Astrocyte (in vitro differentiated cells and primary cell): ENCODE data around the gene CFAP74. TPM values are rescaled to one million over a fixed set of nuclear protein-coding genes. Genes with fewer than 3 reads are reported as not detected.

ENCODE experiments used
- DNase-seq: peaks from one replicate; pipeline ENCODE4 v3.0.0-alpha.2; 2010; ENCODE audit warnings: low read depth
- FAIRE-seq: peaks from 2 replicates; lab custom pipeline; 2011; peaks lifted over from hg19 to GRCh38; lab: Jason Lieb, UNC
- H2AFZ ChIP-seq: 2 replicates; pipeline ENCODE4 v1.6.0; 2012; ENCODE audit warnings: low read depth, low read length, inconsistent platforms
- H3K27ac ChIP-seq: 2 replicates; pipeline ENCODE4 v1.5.1; 2011; ENCODE audit warnings: low read depth, low read length, inconsistent platforms
- H3K27me3 ChIP-seq: 2 replicates; pipeline ENCODE4 v1.6.0; 2011; ENCODE audit warnings: low read length, inconsistent platforms; ENCODE audit not compliant: insufficient read depth
- H3K36me3 ChIP-seq: 2 replicates; pipeline ENCODE4 v1.5.1; 2011; ENCODE audit warnings: low read length, inconsistent platforms; ENCODE audit not compliant: insufficient read depth
- H3K4me1 ChIP-seq: 2 replicates; pipeline ENCODE4 v1.5.1; 2011; ENCODE audit warnings: low read length, inconsistent platforms; ENCODE audit not compliant: insufficient read depth
- H3K4me2 ChIP-seq: 2 replicates; pipeline ENCODE4 v1.6.0; 2012; ENCODE audit warnings: low read length, inconsistent platforms
- H3K4me3 ChIP-seq: 2 replicates; pipeline ENCODE4 v1.5.1; 2011; ENCODE audit warnings: low read depth, mild to moderate bottlenecking, low read length, inconsistent platforms; ENCODE audit not compliant: insufficient read depth
- H3K79me2 ChIP-seq: 2 replicates; pipeline ENCODE4 v1.6.0; 2012; ENCODE audit warnings: mild to moderate bottlenecking, low read length, inconsistent platforms; ENCODE audit not compliant: insufficient read depth
- H3K9ac ChIP-seq: 2 replicates; pipeline ENCODE4 v1.6.0; 2012; ENCODE audit warnings: mild to moderate bottlenecking, low read length, inconsistent platforms
- H3K9me3 ChIP-seq: 2 replicates; pipeline ENCODE4 v1.5.1; 2012; ENCODE audit warnings: low read depth, mild to moderate bottlenecking, low read length, inconsistent platforms; ENCODE audit not compliant: insufficient read depth
- H4K20me1 ChIP-seq: 2 replicates; pipeline ENCODE4 v1.6.0; 2012; ENCODE audit warnings: low read length, inconsistent platforms; ENCODE audit not compliant: insufficient read depth
- H3K27ac Mint-ChIP-seq: one replicate; pipeline ENCODE4 v1.8.0; 2021; ENCODE audit warnings: mild to moderate bottlenecking, mixed read lengths; ENCODE audit not compliant: unreplicated experiment
- H3K27me3 Mint-ChIP-seq: one replicate; pipeline ENCODE4 v1.8.0; 2021; ENCODE audit warnings: low read depth, mixed read lengths; ENCODE audit not compliant: unreplicated experiment
- H3K36me3 Mint-ChIP-seq: one replicate; pipeline ENCODE4 v1.8.0; 2021; ENCODE audit warnings: low read depth, mixed read lengths; ENCODE audit not compliant: unreplicated experiment
- H3K4me1 Mint-ChIP-seq: one replicate; pipeline ENCODE4 v1.8.0; 2021; ENCODE audit warnings: low read depth, mixed read lengths; ENCODE audit not compliant: unreplicated experiment
- H3K4me3 Mint-ChIP-seq: one replicate; pipeline ENCODE4 v1.8.0; 2021; ENCODE audit warnings: mild to moderate bottlenecking, moderate library complexity, mixed read lengths; ENCODE audit not compliant: unreplicated experiment
- H3K9me3 Mint-ChIP-seq: one replicate; pipeline ENCODE4 v1.8.0; 2021; ENCODE audit warnings: mild to moderate bottlenecking, mixed read lengths; ENCODE audit not compliant: unreplicated experiment
- CTCF ChIP-seq: IDR thresholded peaks from 2 replicates; pipeline ENCODE4 v1.5.1; 2011; ENCODE audit warnings: low read depth, mild to moderate bottlenecking, inconsistent platforms, low read length, moderate library complexity; ENCODE audit not compliant: insufficient read depth
- EZH2 ChIP-seq: IDR thresholded peaks from 2 replicates; pipeline ENCODE4 v1.6.1; 2012; ENCODE audit warnings: mild to moderate bottlenecking, low read length, inconsistent platforms; ENCODE audit not compliant: insufficient read depth
- total RNA-seq: library from RNA; stranded (reverse); gene quantifications from 2 replicates; pipeline ENCODE4 v1.2.1, GENCODE V29; 2021

Gene CFAP74
- total RNA-seq, 1 donor from 2014 or later = not detected

- H3K79me2 ChIP-seq = no peaks in the 10 kb centered on the region
- H3K4me3 Mint-ChIP-seq = no peak overlapping the region
- no peak overlapping the region for H3K9ac ChIP-seq
- H3K27me3 ChIP-seq = no peaks in the 10 kb centered on the region
- H3K9me3 ChIP-seq = no peaks in the 10 kb centered on the region
- TF ChIP-seq EZH2 (no peak), CTCF (no peak)
- H3K4me1 Mint-ChIP-seq = no peaks in the 10 kb centered on the region
- FAIRE-seq = no peak
- no peaks in the 10 kb centered on the region for H3K36me3 ChIP-seq
- H3K4me3 ChIP-seq = no peak overlapping the region
- no peak overlapping the region for H2AFZ ChIP-seq
- H4K20me1 ChIP-seq = no peaks in the 10 kb centered on the region
- H3K9me3 Mint-ChIP-seq = no peaks in the 10 kb centered on the region
- H3K4me1 ChIP-seq = no peaks in the 10 kb centered on the region
- no peaks in the 10 kb centered on the region for H3K36me3 Mint-ChIP-seq
- H3K27me3 Mint-ChIP-seq = peaks cover 31% of the 10 kb centered on the region
- no peak for DNase-seq
- H3K27ac Mint-ChIP-seq = no peak overlapping the region
- H3K27ac ChIP-seq = no peak overlapping the region
- H3K4me2 ChIP-seq = no peak overlapping the region
Measured at GRCh38 chr1:2029561-2029960, 26.0 kb upstream of the CFAP74 start.

- Mint-ChIP-seq H3K36me3 (no peaks in the 10 kb centered on the region), H3K9me3 (no peaks in the 10 kb centered on the region), H3K27me3 (peaks cover 29% of the 10 kb centered on the region), H3K27ac (no peak overlapping the region), H3K4me1 (no peaks in the 10 kb centered on the region), H3K4me3 (no peak overlapping the region)
- Histone ChIP-seq H3K36me3 (no peaks in the 10 kb centered on the region), H3K79me2 (no peaks in the 10 kb centered on the region), H3K4me1 (no peaks in the 10 kb centered on the region), H3K27me3 (no peaks in the 10 kb centered on the region), H2AFZ (no peak overlapping the region), H3K27ac (no peak overlapping the region), H3K4me2 (no peak overlapping the region), H3K4me3 (no peak overlapping the region), H4K20me1 (no peaks in the 10 kb centered on the region), H3K9me3 (no peaks in the 10 kb centered on the region), H3K9ac (no peak overlapping the region)
- DNase-seq (no peak), FAIRE-seq (no peak)
- no peak for TF ChIP-seq EZH2
- TF ChIP-seq CTCF = no peak
Measured at GRCh38 chr1:2028870-2029560, 25.4 kb upstream of the CFAP74 start.

GRCh38 chr1:2027961-2028583, 24.5 kb upstream of the CFAP74 start:
- Histone ChIP-seq H3K79me2 (no peaks in the 10 kb centered on the region), H3K4me1 (no peaks in the 10 kb centered on the region), H2AFZ (no peak overlapping the region), H3K9ac (no peak overlapping the region), H4K20me1 (no peaks in the 10 kb centered on the region), H3K9me3 (no peaks in the 10 kb centered on the region), H3K4me2 (no peak overlapping the region), H3K27me3 (no peaks in the 10 kb centered on the region), H3K4me3 (no peak overlapping the region), H3K36me3 (no peaks in the 10 kb centered on the region), H3K27ac (no peak overlapping the region)
- DNase-seq (no peak), FAIRE-seq (no peak)
- Mint-ChIP-seq H3K4me1 (no peaks in the 10 kb centered on the region), H3K27me3 (peaks cover 31% of the 10 kb centered on the region), H3K36me3 (no peaks in the 10 kb centered on the region), H3K27ac (no peak overlapping the region), H3K4me3 (no peak overlapping the region), H3K9me3 (no peaks in the 10 kb centered on the region)
- TF ChIP-seq EZH2 (no peak), CTCF (no peak)
